Measurements from ENCODE around the gene ALDH3A2. TPM values are rescaled to one million over a fixed set of nuclear protein-coding genes. Genes with fewer than 3 reads are reported as not detected.
"Not testable (repeated sequence)": the region's sequence is repeated elsewhere in the genome, so short reads cannot be mapped to it uniquely, and the experiment has no call there.

Gene ALDH3A2
- total and polyA plus RNA-seq, 4 donors: 62.6 to 116 (median 89.6) TPM

DNA sequence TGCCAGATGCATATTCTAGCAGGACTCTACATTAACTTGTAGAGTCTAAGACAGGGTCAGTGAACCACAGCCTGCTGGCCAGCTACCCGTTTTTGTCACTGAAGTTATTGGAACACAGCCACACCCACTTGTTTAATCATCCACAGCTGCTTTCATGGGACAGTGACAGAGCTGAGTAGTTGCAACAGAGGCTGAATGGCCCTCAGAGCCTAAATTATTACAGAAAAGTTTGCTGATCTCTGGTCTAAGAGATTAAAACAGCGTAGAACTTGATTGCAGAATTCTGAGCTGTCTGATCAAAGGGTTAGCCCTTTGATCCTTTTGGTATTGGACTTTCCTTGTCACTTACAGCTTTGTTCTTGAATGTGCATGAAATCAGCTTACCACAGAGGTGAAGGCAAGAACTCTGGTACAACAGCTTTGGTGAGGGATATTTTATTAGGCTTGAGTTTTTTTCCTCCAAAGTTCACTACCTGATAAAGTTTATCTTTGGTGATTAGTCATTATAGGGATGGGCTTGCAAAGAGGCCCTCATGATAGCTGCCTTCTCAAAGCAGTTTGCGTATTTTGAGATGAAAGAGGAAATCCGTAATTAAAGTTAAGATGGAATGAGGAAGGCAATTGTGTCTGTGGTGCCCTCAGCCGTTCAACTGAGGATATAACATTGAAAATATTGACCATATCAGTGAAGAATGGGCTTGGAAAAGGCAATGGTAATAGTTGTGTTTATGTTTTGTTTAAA is 23.6 kb downstream of the ALDH3A2 start:
- H3K27ac ChIP-seq (ENCODE audit: low read depth, low read length): no peak overlapping the region
- no peaks in the 10 kb centered on the region for H3K9me3 ChIP-seq (ENCODE audit: control insufficient read depth, insufficient read depth, low read length)
- DNase-seq (ENCODE audit: low read depth in 4 of 6, low spot score in 6 of 6): peak in 1 of 6 donors; percentile 16
- H3K4me3 ChIP-seq (ENCODE audit: low read depth, low read length): no peak overlapping the region
- H3K4me1 ChIP-seq (ENCODE audit: control insufficient read depth, insufficient read depth, low read length): no peaks in the 10 kb centered on the region
- peaks cover 28% of the 10 kb centered on the region for H3K36me3 ChIP-seq (ENCODE audit: control insufficient read depth, insufficient read depth, low read length)
- H3K27me3 ChIP-seq (ENCODE audit: control insufficient read depth, insufficient read depth, low read length): no peaks in the 10 kb centered on the region
- 65% methylated on average over 5 of the region's 5 CpGs for WGBS (ENCODE audit: insufficient coverage)

DNA sequence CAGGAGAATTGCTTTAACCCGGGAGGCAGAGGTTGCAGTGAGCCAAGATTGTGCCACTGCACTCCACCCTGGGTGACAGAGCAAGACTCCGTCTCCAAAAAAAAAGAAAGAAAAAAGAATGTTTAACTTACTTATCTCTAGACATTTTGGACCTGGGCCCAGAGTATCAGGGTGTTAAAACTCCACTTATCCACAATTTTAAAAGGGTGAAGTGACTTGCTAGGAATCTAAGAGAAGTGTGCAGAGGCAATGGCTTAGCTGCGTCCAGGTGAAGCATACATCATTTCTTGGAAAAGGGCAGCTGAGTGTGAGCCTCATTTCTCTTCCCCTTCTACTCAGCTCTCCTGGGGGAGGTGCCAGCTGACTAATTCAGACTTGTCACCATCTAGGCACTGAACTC is 25.1 kb downstream of the ALDH3A2 start:
- H3K27ac ChIP-seq (ENCODE audit: low read depth, low read length): no peak overlapping the region
- H3K27me3 ChIP-seq (ENCODE audit: control insufficient read depth, insufficient read depth, low read length): no peaks in the 10 kb centered on the region
- H3K4me3 ChIP-seq (ENCODE audit: low read depth, low read length): no peak overlapping the region
- no peaks in the 10 kb centered on the region for H3K9me3 ChIP-seq (ENCODE audit: control insufficient read depth, insufficient read depth, low read length)
- 80% methylated on average over 1 of the region's 3 CpGs for WGBS (ENCODE audit: insufficient coverage)
- peak in 1 of 6 donors; percentile 13 for DNase-seq (ENCODE audit: low read depth in 4 of 6, low spot score in 6 of 6)
- peaks cover 29% of the 10 kb centered on the region for H3K36me3 ChIP-seq (ENCODE audit: control insufficient read depth, insufficient read depth, low read length)
- no peaks in the 10 kb centered on the region for H3K4me1 ChIP-seq (ENCODE audit: control insufficient read depth, insufficient read depth, low read length)

DNA sequence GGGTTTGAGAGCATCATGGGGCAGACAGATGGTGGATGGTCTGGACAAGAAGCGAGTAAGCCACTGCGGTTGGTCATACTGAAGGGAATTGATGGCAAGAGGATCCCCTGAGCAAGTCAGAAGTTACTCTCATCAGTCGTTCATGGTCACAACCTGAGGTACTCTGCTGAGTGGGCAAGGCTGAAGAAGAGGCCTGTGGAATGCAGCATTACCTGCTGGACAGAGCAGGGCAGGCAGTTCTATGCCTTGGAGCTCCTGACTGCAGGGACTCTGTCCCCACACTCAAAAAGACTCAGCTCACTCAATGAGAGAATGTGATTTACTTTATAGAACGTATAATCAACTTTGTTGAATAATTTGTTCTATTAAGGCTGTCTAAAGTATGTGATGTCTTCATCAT is 28.3 kb downstream of the ALDH3A2 start:
- Histone ChIP-seq H3K4me3 (ENCODE audit: low read depth, low read length) (no peak overlapping the region), H3K27ac (ENCODE audit: low read depth, low read length) (no peak overlapping the region), H3K27me3 (ENCODE audit: control insufficient read depth, insufficient read depth, low read length) (no peaks in the 10 kb centered on the region), H3K9me3 (ENCODE audit: control insufficient read depth, insufficient read depth, low read length) (no peaks in the 10 kb centered on the region), H3K4me1 (ENCODE audit: control insufficient read depth, insufficient read depth, low read length) (no peaks in the 10 kb centered on the region), H3K36me3 (ENCODE audit: control insufficient read depth, insufficient read depth, low read length) (peaks cover 33% of the 10 kb centered on the region)
- 100% methylated on average over 3 of the region's 4 CpGs for WGBS (ENCODE audit: insufficient coverage)
- DNase-seq (ENCODE audit: low read depth in 4 of 6, low spot score in 6 of 6): no peak

DNA sequence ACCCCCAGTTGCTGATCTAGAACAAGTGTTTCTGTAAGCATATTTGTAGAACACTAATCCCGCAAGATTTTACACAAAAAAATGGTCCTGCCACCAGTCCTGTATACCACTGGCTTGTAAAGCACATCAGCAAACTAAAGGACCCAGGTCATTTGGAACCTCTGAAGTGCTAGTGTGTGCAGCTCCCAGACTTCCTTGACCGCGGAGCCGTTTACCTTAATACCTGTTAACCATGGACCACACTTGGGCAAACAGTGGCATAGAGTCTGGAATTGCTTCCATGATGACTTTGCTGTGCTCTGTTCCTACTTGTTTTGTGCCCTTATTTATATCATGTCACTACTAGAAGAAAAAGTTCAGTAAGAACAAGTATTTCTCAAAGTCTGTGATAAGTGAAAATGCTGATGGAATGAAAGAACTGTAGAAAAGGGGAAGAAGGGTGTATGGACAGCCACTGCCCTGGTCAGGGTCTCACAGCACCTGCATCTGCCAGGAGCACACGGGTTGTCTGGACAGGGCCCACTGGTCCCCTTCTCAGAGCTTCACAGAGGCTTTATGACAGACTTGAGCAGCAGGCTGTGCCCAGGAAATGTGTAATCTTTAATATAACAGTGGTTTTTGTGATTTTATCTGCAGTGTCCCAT is 29.3 kb downstream of the ALDH3A2 start:
- WGBS (ENCODE audit: insufficient coverage): 96% methylated on average over 4 of the region's 5 CpGs
- no peak overlapping the region for H3K4me3 ChIP-seq (ENCODE audit: low read depth, low read length)
- no peaks in the 10 kb centered on the region for H3K9me3 ChIP-seq (ENCODE audit: control insufficient read depth, insufficient read depth, low read length)
- no peaks in the 10 kb centered on the region for H3K4me1 ChIP-seq (ENCODE audit: control insufficient read depth, insufficient read depth, low read length)
- no peaks in the 10 kb centered on the region for H3K27me3 ChIP-seq (ENCODE audit: control insufficient read depth, insufficient read depth, low read length)
- H3K27ac ChIP-seq (ENCODE audit: low read depth, low read length): no peak overlapping the region
- DNase-seq (ENCODE audit: low read depth in 4 of 6, low spot score in 6 of 6): no peak
- H3K36me3 ChIP-seq (ENCODE audit: control insufficient read depth, insufficient read depth, low read length): peaks cover 31% of the 10 kb centered on the region

DNA sequence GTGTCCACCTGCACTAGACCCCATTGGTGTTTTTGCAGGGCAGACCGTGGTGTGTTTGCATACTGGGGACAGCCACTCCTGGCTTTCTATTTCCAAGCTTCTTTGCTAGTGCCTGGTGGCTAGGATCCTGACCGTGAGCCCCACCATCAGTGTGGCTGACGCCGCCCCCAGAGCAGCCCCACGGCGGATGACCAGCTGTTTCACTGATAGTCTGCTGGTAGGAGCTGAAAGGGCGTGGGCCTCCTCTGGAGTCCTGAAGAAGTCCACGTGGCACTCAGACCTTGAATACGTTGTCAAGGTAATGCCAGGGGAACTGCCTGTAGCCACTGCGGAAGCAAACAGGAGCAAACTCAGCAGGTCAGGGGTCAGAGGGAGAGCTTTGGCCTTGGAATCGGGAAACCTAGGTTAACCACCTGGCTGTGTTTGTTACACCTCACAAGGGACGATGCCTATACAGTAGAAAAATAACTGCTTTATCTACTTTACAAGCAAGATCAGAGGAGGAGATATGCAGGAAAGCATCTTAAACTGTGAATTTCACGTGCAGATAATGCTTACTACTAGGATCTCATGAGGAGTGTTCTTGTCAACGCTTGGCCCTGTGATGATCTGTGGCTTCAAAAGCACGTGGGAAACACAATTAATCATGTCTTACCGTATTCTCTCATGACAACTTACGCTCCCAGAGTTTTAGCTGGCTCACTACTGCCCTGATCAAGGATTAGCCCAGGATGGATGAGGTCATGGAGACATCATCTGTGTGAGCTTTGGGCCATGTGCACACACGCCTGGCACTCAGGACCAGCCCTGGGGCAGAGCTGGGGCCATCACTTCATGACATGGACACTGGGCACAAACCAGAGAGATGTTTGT is 30.3 kb downstream of the ALDH3A2 start:
- Histone ChIP-seq H3K4me3 (ENCODE audit: low read depth, low read length) (no peak overlapping the region), H3K4me1 (ENCODE audit: control insufficient read depth, insufficient read depth, low read length) (no peaks in the 10 kb centered on the region), H3K27me3 (ENCODE audit: control insufficient read depth, insufficient read depth, low read length) (no peaks in the 10 kb centered on the region), H3K9me3 (ENCODE audit: control insufficient read depth, insufficient read depth, low read length) (no peaks in the 10 kb centered on the region), H3K36me3 (ENCODE audit: control insufficient read depth, insufficient read depth, low read length) (peaks cover 28% of the 10 kb centered on the region), H3K27ac (ENCODE audit: low read depth, low read length) (no peak overlapping the region)
- 96% methylated on average over 16 of the region's 18 CpGs for WGBS (ENCODE audit: insufficient coverage)
- no peak for DNase-seq (ENCODE audit: low read depth in 4 of 6, low spot score in 6 of 6)

DNA sequence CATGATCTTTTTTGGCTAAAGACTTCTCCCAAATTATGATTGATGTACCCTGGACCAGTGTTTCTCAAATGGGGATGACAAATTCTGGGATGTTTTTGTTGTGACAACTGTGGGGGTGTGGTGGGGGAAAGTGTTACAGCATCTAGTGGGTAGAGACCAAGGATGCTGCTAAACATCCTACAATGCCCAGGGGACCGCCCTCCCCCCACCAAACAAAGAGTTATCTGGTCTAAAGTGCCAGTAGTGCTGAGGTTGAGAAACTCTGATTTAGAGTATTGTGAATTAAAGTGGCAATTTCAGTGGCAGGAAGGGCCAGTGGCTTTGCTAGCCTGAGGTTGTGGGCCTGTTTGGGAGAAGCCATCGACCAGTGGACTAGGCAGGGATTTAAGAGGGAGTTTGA is 34.6 kb downstream of the ALDH3A2 start:
- Histone ChIP-seq H3K9me3 (ENCODE audit: control insufficient read depth, insufficient read depth, low read length) (no peaks in the 10 kb centered on the region), H3K27ac (ENCODE audit: low read depth, low read length) (no peak overlapping the region), H3K4me3 (ENCODE audit: low read depth, low read length) (no peak overlapping the region), H3K27me3 (ENCODE audit: control insufficient read depth, insufficient read depth, low read length) (no peaks in the 10 kb centered on the region), H3K36me3 (ENCODE audit: control insufficient read depth, insufficient read depth, low read length) (peaks cover 17% of the 10 kb centered on the region), H3K4me1 (ENCODE audit: control insufficient read depth, insufficient read depth, low read length) (no peaks in the 10 kb centered on the region)
- WGBS (ENCODE audit: insufficient coverage): 89% methylated on average over 1 of the region's 2 CpGs
- no peak for DNase-seq (ENCODE audit: low read depth in 4 of 6, low spot score in 6 of 6)

DNA sequence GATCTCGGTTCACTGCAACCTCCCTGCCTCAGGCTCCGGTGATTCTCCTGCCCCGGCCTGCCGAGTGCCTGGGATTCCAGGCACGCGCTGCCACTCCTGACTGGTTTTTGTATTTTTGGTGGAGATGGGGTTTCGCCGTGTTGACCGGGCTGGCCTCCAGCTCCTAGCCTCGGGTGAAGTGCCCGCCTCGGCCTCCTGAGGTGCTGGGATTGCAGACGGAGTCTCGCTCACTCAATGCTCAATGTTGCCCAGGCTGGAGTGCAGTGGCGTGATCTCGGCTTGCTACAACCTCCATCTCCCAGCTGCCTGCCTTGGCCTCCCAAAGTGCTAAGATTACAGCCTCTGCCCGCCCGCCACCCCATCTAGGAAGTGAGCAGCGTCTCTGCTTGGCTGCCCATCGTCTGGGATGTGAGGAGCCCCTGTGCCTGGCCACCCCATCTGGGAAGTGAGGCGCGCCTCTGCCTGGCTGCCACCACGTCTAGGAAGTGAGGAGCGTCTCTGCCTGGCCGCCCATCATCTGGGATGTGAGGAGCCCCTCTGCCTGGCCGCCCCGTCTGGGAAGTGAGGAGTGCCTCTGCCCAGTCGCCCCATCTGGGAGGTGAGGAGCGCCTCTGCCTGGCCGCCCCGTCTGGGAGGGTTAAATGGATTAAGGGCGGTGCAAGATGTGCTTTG is 36.5 kb downstream of the ALDH3A2 start:
- not testable (repeated sequence) for H3K36me3 ChIP-seq (ENCODE audit: control insufficient read depth, insufficient read depth, low read length); H3K4me3 ChIP-seq (ENCODE audit: low read depth, low read length); H3K27me3 ChIP-seq (ENCODE audit: control insufficient read depth, insufficient read depth, low read length); DNase-seq (ENCODE audit: low read depth in 4 of 6, low spot score in 6 of 6); H3K9me3 ChIP-seq (ENCODE audit: control insufficient read depth, insufficient read depth, low read length); H3K4me1 ChIP-seq (ENCODE audit: control insufficient read depth, insufficient read depth, low read length); H3K27ac ChIP-seq (ENCODE audit: low read depth, low read length)
- 90% methylated on average over 9 of the region's 32 CpGs for WGBS (ENCODE audit: insufficient coverage)

DNA sequence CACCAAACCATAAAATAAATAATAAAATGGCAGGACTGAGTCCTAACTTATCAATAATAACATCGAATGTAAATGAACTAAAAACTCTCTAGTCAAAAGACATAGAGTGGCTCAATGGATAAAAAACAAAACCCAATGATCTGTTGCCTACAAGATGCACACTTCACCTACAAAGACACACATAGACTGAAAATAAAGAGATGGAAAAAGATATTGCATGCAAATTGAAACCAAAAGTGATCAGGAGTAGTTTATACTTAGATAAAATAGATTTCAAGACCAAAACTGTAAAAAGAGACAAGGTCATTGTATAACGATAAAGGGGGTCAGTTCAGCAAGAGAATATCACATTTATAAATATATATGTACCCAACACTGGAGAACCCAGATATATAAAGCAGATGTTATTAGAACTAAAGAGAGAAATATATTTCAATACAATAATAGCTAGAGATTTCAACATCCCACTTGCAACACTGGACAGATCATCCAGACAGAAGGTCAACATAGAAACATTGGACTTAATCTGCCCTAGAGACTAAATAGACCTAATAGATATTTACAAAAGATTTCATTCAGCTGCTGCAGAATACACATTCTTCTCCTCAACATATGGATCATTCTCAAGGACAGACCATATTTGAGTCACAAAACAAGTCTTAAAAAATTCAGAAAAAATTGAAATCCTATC is 38.0 kb downstream of the ALDH3A2 start:
- Histone ChIP-seq H3K9me3 (ENCODE audit: control insufficient read depth, insufficient read depth, low read length) (peaks cover 2% of the 10 kb centered on the region), H3K27ac (ENCODE audit: low read depth, low read length) (no peak overlapping the region), H3K4me3 (ENCODE audit: low read depth, low read length) (no peak overlapping the region), H3K36me3 (ENCODE audit: control insufficient read depth, insufficient read depth, low read length) (peaks cover 2% of the 10 kb centered on the region), H3K27me3 (ENCODE audit: control insufficient read depth, insufficient read depth, low read length) (no peaks in the 10 kb centered on the region), H3K4me1 (ENCODE audit: control insufficient read depth, insufficient read depth, low read length) (no peaks in the 10 kb centered on the region)
- no peak for DNase-seq (ENCODE audit: low read depth in 4 of 6, low spot score in 6 of 6)
- no CpG with 5 or more reads among the region's 2 CpGs for WGBS (ENCODE audit: insufficient coverage)

DNA sequence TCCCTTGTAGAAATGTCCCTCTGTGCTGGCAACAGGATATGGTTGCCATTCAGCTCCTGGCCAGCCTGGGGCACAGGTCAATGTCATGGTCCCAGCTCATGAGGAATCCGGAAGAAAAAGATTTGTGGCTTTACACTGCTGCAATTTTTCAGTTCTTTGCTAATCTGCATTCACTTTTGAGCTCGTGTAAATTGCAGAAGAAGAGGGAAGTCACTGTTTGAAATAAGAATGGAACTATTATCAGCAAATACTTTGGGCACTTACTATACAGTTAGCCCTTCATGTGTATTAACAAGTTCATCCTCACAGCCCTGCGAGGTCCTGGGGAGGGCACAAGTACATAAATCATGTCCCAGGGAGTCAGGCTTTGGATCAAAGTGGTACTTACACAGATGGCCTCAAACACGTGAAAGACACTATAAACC is 53.7 kb downstream of the ALDH3A2 start:
- Histone ChIP-seq H3K4me3 (ENCODE audit: low read depth, low read length) (no peak overlapping the region), H3K27me3 (ENCODE audit: control insufficient read depth, insufficient read depth, low read length) (no peaks in the 10 kb centered on the region), H3K36me3 (ENCODE audit: control insufficient read depth, insufficient read depth, low read length) (peaks cover 7% of the 10 kb centered on the region), H3K27ac (ENCODE audit: low read depth, low read length) (peak overlapping the region; percentile 79), H3K4me1 (ENCODE audit: control insufficient read depth, insufficient read depth, low read length) (peaks cover 49% of the 10 kb centered on the region), H3K9me3 (ENCODE audit: control insufficient read depth, insufficient read depth, low read length) (no peaks in the 10 kb centered on the region)
- peak in 1 of 6 donors; percentile 26 for DNase-seq (ENCODE audit: low read depth in 4 of 6, low spot score in 6 of 6)
- WGBS (ENCODE audit: insufficient coverage): 11% methylated on average over 3 of the region's 4 CpGs
